HFFc6 (cell line): ENCODE results near the gene BORCS5. TPM values are rescaled to one million over a fixed set of nuclear protein-coding genes. Genes with fewer than 3 reads are reported as not detected.

ENCODE experiments used
- DNase-seq: peaks from one replicate; pipeline ENCODE4 v3.0.0-alpha.2; 2018
- H3K27ac Mint-ChIP-seq: 2 replicates; pipeline ENCODE4 v1.8.0; 2020; ENCODE audit warnings: mild to moderate bottlenecking, mixed read lengths
- H3K27me3 Mint-ChIP-seq: 2 replicates; pipeline ENCODE4 v1.8.0; 2021; ENCODE audit warnings: mild to moderate bottlenecking, moderate library complexity, mixed read lengths; ENCODE audit not compliant: insufficient read depth
- H3K36me3 Mint-ChIP-seq: 2 replicates; pipeline ENCODE4 v1.8.0; 2021; ENCODE audit warnings: low read depth, mixed read lengths
- H3K4me1 Mint-ChIP-seq: 2 replicates; pipeline ENCODE4 v1.8.0; 2020; ENCODE audit warnings: low read depth, mixed read lengths
- H3K4me3 Mint-ChIP-seq: 2 replicates; pipeline ENCODE4 v1.8.0; 2020; ENCODE audit warnings: mild to moderate bottlenecking, moderate library complexity, mixed read lengths
- H3K9me3 Mint-ChIP-seq: 2 replicates; pipeline ENCODE4 v1.8.0; 2020; ENCODE audit warnings: mild to moderate bottlenecking, mixed read lengths
- total RNA-seq, 6 experiments: library from RNA; stranded (reverse); fragmentation: NEBNext Ultra II Directional; extraction: Animal tissue kit (Norgen Biotek cat#: 25700); gene quantifications; 2 replicates in 1 of 6; 3 replicates in 5 of 6; pipeline ENCODE4 v1.2.3, GENCODE V29; 2021
- TF ChIP-seq, protein P1 (sequence below): fragments of 200-600 bp; sonication (generic); IDR thresholded peaks from 2 replicates; pipeline ENCODE4 v1.5.0; 2021; ENCODE audit warnings: antibody characterized with exemption, mild to moderate bottlenecking

The BORCS5 gene
- total RNA-seq, 6 experiments from 2014 or later, result 8.7 to 13.9 (median 10.6) TPM

DNA sequence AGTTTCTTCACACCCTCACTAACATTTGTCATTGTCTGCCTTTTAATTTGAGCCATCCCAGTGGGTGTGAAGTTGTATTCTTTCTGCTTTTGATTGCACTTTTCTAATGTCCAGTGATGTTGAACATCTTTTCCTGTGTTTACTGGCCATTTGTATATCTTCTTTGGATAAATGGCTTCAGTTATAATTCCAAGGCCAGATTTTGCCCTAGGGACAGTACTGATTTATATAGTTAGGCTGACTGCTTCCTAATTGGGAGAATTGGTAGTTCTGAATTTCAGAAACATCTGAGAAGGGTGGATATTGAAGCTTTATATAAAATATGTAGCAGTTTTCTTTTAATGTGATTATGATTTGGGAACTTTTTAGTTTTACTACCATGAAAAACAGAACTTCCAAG is 97.4 kb downstream of the BORCS5 start:
- no peak for DNase-seq
- no peaks in the 10 kb centered on the region for H3K4me1 Mint-ChIP-seq
- no peak overlapping the region for H3K27ac Mint-ChIP-seq
- no peaks in the 10 kb centered on the region for H3K36me3 Mint-ChIP-seq
- TF ChIP-seq, protein P1, sequence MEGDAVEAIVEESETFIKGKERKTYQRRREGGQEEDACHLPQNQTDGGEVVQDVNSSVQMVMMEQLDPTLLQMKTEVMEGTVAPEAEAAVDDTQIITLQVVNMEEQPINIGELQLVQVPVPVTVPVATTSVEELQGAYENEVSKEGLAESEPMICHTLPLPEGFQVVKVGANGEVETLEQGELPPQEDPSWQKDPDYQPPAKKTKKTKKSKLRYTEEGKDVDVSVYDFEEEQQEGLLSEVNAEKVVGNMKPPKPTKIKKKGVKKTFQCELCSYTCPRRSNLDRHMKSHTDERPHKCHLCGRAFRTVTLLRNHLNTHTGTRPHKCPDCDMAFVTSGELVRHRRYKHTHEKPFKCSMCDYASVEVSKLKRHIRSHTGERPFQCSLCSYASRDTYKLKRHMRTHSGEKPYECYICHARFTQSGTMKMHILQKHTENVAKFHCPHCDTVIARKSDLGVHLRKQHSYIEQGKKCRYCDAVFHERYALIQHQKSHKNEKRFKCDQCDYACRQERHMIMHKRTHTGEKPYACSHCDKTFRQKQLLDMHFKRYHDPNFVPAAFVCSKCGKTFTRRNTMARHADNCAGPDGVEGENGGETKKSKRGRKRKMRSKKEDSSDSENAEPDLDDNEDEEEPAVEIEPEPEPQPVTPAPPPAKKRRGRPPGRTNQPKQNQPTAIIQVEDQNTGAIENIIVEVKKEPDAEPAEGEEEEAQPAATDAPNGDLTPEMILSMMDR, result no peak
- H3K9me3 Mint-ChIP-seq, result no peaks in the 10 kb centered on the region
- H3K4me3 Mint-ChIP-seq, result no peak overlapping the region
- H3K27me3 Mint-ChIP-seq, result no peaks in the 10 kb centered on the region

DNA sequence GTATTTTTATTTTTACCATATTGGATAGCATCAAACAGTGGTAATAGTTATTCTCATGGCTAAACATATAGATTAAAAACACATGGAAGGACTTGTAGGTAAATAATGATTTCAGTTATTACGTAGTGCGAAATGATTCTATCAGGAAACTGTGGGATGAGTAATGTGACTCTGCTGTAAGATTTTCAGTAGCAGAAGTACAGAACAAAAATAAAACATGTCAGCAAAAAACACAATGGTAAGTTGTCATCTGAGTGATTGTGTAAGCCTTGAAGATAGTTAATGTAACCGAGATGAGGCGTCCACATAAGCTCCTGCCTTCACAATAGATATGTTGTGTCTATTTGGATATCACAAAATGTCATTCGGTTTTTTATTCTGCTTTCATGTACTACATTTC is 99.8 kb downstream of the BORCS5 start:
- DNase-seq, result no peak

DNA sequence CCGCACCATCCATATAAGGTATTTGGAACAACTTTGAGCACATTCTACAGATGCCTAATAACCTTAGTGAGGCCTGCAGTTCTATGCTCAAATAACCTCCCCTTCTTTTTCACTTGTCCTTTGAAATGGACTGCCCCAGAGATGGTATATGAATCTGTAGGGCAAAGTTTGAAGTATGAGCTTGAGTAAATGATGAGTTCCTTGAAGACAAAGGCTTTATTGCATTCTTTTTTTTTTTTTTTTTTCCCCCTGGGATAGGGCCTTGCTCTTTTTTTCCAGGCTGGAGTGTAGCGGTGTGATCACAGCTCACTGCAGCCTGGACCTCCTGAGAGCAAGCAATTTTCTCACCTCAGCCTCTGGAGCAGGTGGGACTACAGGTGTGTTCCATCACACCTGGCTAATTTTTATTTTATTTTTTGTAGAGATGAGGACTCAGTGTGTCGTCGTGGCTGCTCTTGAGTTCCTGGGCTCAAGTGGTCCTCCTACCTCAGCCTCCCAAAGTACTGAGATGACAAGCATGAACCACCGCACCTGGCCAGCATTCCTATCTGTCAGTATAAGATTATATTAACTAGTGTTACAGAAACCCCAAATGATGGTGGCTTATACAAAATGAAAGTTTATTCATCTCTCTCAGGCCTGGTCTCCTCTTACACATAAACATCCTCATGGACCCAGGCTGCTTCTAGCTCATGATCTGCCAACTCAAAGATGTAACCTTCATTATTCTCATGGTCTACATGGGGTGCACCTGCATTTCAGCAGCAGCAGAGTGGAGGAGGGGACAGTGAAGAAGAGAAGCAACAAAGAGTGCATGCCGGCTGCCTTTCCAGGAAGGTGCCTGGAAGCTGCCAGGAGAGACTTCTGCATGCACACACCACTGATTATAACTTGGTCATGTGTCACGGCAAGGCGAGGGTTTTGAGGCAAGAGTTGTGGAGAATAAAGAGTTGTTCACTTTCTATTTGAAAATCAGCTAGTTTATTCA is 104.4 kb downstream of the BORCS5 start:
- no peaks in the 10 kb centered on the region for H3K27me3 Mint-ChIP-seq
- no peaks in the 10 kb centered on the region for H3K4me1 Mint-ChIP-seq
- H3K27ac Mint-ChIP-seq, result no peak overlapping the region
- no peak for DNase-seq
- TF ChIP-seq, protein P1, result no peak
- H3K36me3 Mint-ChIP-seq, result no peaks in the 10 kb centered on the region
- no peak overlapping the region for H3K4me3 Mint-ChIP-seq
- no peaks in the 10 kb centered on the region for H3K9me3 Mint-ChIP-seq

More for the DNA sequence above, 99.8 kb downstream of the BORCS5 start:
- Mint-ChIP-seq H3K4me3 (no peak overlapping the region), H3K27ac (no peak overlapping the region), H3K4me1 (no peaks in the 10 kb centered on the region), H3K36me3 (no peaks in the 10 kb centered on the region), H3K9me3 (no peaks in the 10 kb centered on the region), H3K27me3 (no peaks in the 10 kb centered on the region)
- TF ChIP-seq, protein P1, result no peak

DNA sequence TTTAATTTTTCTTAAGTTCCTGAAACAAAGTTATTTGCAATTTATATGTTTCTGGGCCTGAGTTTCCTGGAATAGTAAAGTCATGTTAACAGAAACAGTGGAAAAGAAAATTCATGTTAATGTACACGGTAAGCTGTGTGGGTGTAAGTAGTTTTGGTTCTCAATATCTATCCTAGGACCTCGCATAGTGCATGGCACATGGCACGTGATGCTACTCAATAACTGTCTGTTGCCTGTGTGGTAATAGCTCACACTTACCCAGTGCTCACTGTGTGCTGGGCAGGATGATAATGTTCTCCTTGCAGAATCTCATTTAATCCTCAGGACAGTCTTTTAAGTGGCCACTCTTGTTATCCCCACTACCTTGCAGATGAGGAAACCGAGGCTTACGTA is 105.0 kb downstream of the BORCS5 start:
- Mint-ChIP-seq H3K36me3 (no peaks in the 10 kb centered on the region), H3K4me1 (no peaks in the 10 kb centered on the region), H3K27me3 (no peaks in the 10 kb centered on the region), H3K9me3 (no peaks in the 10 kb centered on the region), H3K27ac (no peak overlapping the region), H3K4me3 (no peak overlapping the region)
- no peak for DNase-seq
- TF ChIP-seq, protein P1, result no peak

DNA sequence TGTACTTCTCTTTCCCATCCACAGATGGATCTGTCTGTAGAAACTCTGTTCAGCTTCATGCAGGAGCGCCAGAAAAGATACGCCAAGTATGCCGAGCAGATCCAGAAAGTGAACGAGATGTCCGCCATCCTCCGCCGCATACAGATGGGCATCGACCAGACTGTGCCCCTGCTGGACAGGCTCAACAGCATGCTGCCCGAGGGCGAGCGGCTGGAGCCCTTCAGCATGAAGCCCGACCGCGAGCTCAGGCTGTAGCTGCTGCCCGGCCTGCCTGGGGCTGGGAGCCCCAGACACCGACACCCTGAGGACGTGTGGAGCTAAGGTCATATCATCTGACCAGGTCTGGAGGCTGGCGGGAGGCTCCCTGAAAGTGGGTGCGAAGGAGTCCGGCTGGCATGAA is 108.6 kb downstream of the BORCS5 start:
- H3K4me3 Mint-ChIP-seq, result no peak overlapping the region
- no peaks in the 10 kb centered on the region for H3K9me3 Mint-ChIP-seq
- no peaks in the 10 kb centered on the region; the same call in 1 of the 2 replicates for H3K4me1 Mint-ChIP-seq
- H3K36me3 Mint-ChIP-seq, result peaks cover 18% of the 10 kb centered on the region
- H3K27ac Mint-ChIP-seq, result no peak overlapping the region
- H3K27me3 Mint-ChIP-seq, result no peaks in the 10 kb centered on the region
- no peak for DNase-seq
- TF ChIP-seq, protein P1, result no peak
